Measurements from ENCODE around the gene SLC2A6.

DNA sequence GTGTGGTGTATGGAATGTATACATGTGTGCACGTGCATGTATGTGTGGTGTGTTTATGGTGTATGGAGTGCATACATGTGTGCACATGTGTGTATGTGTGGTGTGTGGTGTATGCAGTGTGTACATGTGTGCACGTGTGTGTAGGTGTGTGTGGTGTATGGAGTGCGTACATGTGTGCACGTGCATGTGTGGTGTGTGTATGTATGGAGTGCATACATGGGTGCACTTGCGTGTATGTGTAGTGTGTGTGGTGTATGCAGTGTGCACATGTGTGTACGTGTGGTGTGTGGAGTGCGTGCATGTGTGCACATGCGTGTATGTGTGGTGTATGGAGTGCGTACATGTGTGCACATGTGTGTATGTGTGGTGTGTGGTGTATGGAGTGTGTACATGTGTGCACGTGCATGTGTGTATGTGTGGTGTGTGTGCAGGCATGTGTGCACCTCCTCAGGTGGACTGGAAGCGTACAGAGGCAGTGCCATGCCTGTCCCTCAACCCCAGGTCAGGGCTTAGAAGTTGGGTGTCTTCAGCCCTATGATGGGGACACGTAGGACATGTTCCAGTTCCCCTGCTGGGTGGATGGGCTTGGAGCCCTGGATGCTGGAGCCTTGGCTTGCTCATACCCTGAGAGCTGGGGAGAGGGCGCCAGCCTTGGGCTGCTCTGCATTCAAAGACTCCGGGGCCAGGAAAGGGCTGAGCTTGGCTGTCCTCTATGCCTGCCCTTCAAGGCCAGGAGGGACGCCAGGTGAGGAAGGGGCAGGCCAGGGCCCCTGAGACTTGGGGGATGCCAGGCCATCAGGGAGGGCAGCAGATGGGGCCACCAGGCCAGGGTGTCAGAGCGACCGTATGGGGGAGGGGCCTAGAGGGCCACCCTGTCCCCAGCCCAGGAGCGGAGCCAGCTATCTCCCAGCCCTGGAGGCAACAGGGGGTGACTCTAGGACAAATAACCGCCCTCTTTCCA is 33.6 kb upstream of the SLC2A6 start:
- TF ChIP-seq CTCF (IDR thresholded peaks at IDR 0.05) (no peak), POLR2A (IDR thresholded peaks at IDR 0.05) (no peak)

All from heart left ventricle (tissue), 13 donors.